Activated CD4-positive, alpha-beta T cell treated with anti-CD3 and anti-CD28 coated beads, Interleukin-2, Interleukin-4, amounts not matched to agents 100 ng/mL and 50 ng/mL, durations not matched to agents 16 hours and 8 hours (primary cell): ENCODE results near the gene CHMP6.

Experiments
- DNase-seq: peaks from one replicate; pipeline ENCODE4 v3.0.0-alpha.2; 2020; ENCODE audit warnings: low spot score

Gene CHMP6

GRCh38 chr17:80992077-80992947, 671 bp downstream of the CHMP6 start:
- no peak for DNase-seq

GRCh38 chr17:80992948-80993624, 1.4 kb downstream of the CHMP6 start:
- no peak for DNase-seq

GRCh38 chr17:80995131-80995530, 3.5 kb downstream of the CHMP6 start:
- no peak for DNase-seq

GRCh38 chr17:80996422-80997305, 5.0 kb downstream of the CHMP6 start:
- DNase-seq = no peak

- DNase-seq = no peak
Measured at GRCh38 chr17:80997424-80998117, 5.9 kb downstream of the CHMP6 start.

- no peak for DNase-seq
Measured at GRCh38 chr17:80998118-80998747, 6.6 kb downstream of the CHMP6 start.

GRCh38 chr17:80998748-80999535, 7.3 kb downstream of the CHMP6 start:
- no peak for DNase-seq

- DNase-seq = no peak
Measured at GRCh38 chr17:80999536-81000333, 8.1 kb downstream of the CHMP6 start.

GRCh38 chr17:81000334-81000630, 8.6 kb downstream of the CHMP6 start:
- no peak for DNase-seq

- DNase-seq = no peak
Measured at GRCh38 chr17:81000631-81001357, 9.2 kb downstream of the CHMP6 start.

- DNase-seq = no peak
Measured at GRCh38 chr17:81002013-81002384, 10.4 kb downstream of the CHMP6 start.

GRCh38 chr17:81002409-81003361, 11.0 kb downstream of the CHMP6 start:
- DNase-seq = no peak

- DNase-seq = no peak
Measured at GRCh38 chr17:81003711-81004475, 12.3 kb downstream of the CHMP6 start.

GRCh38 chr17:81006891-81007290, 15.2 kb downstream of the CHMP6 start:
- DNase-seq = no peak

- no peak for DNase-seq
Measured at GRCh38 chr17:81008140-81008539, 16.5 kb downstream of the CHMP6 start.

- no peak for DNase-seq
Measured at GRCh38 chr17:81009136-81009535, 17.5 kb downstream of the CHMP6 start.

- no peak for DNase-seq
Measured at GRCh38 chr17:81010935-81011334, 19.3 kb downstream of the CHMP6 start.
